Fibroblast of mammary gland (primary cell): ENCODE data around the gene TMEM238.
"Not testable (repeated sequence)": the region's sequence is repeated elsewhere in the genome, so short reads cannot be mapped to it uniquely, and the experiment has no call there.

ENCODE experiments used
- DNase-seq: peaks from one replicate; pipeline ENCODE4 v3.0.0-alpha.2; 2010; ENCODE audit warnings: low read depth
- H3K4me3 ChIP-seq: 2 replicates; pipeline ENCODE4 v1.5.1; 2011; ENCODE audit warnings: low read depth, mild to moderate bottlenecking, low read length, moderate library complexity; ENCODE audit not compliant: control insufficient read depth
- CTCF ChIP-seq: conservative IDR thresholded peaks from 2 replicates; pipeline ENCODE4 v1.5.1; 2011; ENCODE audit warnings: low read depth, low read length, inconsistent platforms; ENCODE audit not compliant: control insufficient read depth, insufficient read depth

Gene TMEM238

GRCh38 chr19:55407800-55408532 is 23.9 kb upstream of the TMEM238 start:
- no peak for TF ChIP-seq CTCF
- DNase-seq = peak; percentile 99
- H3K4me3 ChIP-seq = peak overlapping the region; percentile 48

GRCh38 chr19:55407550-55407799 is 23.4 kb upstream of the TMEM238 start, which contains the start of gene UBE2S:
TSS of gene UBE2S (minus strand) at chr19:55407788. CDS start at chr19:55407589, 199 bp downstream.
- DNase-seq = not testable (repeated sequence)
- H3K4me3 ChIP-seq = peak within 1 kb of the TSS; percentile 78

GRCh38 chr19:55406826-55407549 is 22.9 kb upstream of the TMEM238 start:
- DNase-seq = peak; percentile 41
- TF ChIP-seq CTCF = no peak
- peak overlapping the region; percentile 78 for H3K4me3 ChIP-seq

- peak overlapping the region; percentile 78 for H3K4me3 ChIP-seq
- no peak for DNase-seq
- TF ChIP-seq CTCF = no peak
Observed at GRCh38 chr19:55406091-55406825, 22.2 kb upstream of the TMEM238 start.

GRCh38 chr19:55405638-55406037 is 21.5 kb upstream of the TMEM238 start:
- TF ChIP-seq CTCF = no peak
- no peak for DNase-seq
- H3K4me3 ChIP-seq = peak overlapping the region; percentile 78

GRCh38 chr19:55402509-55402908 is 18.4 kb upstream of the TMEM238 start:
- no peak for DNase-seq
- TF ChIP-seq CTCF = no peak
- no peak overlapping the region for H3K4me3 ChIP-seq

- not testable (repeated sequence) for DNase-seq, H3K4me3 ChIP-seq
Observed at GRCh38 chr19:55401390-55401789, 17.3 kb upstream of the TMEM238 start.
